Type B pancreatic cell (in vitro differentiated cells): ENCODE measurements around the gene CTDP1. TPM values are rescaled to one million over a fixed set of nuclear protein-coding genes. Genes with fewer than 3 reads are reported as not detected.

Experiments
- DNase-seq: peaks from one replicate; pipeline ENCODE4 v3.0.0; 2021; ENCODE audit warnings: mixed read lengths; ENCODE audit not compliant: unreplicated experiment; ENCODE audit errors: extremely low spot score
- H3K27ac Mint-ChIP-seq: 2 replicates; pipeline ENCODE4 v1.8.0; 2021; ENCODE audit warnings: mild to moderate bottlenecking, mixed read lengths
- H3K27me3 Mint-ChIP-seq: 2 replicates; pipeline ENCODE4 v1.8.0; 2021; ENCODE audit warnings: mixed read lengths
- H3K36me3 Mint-ChIP-seq: 2 replicates; pipeline ENCODE4 v1.8.0; 2021; ENCODE audit warnings: mixed read lengths
- H3K4me1 Mint-ChIP-seq: one replicate; pipeline ENCODE4 v1.8.0; 2021; ENCODE audit warnings: mixed read lengths; ENCODE audit not compliant: unreplicated experiment
- H3K4me3 Mint-ChIP-seq: 2 replicates; pipeline ENCODE4 v1.8.0; 2021; ENCODE audit warnings: mild to moderate bottlenecking, mixed read lengths
- H3K9me3 Mint-ChIP-seq: 2 replicates; pipeline ENCODE4 v1.8.0; 2021; ENCODE audit warnings: mixed read lengths
- CTCF ChIP-seq: fragments of 200-600 bp; sonication (generic); conservative IDR thresholded peaks from 2 replicates; pipeline ENCODE4 v1.5.0; 2021; ENCODE audit warnings: antibody characterized with exemption, mild to moderate bottlenecking
- total RNA-seq: library from RNA; stranded (reverse); gene quantifications from 2 replicates; pipeline ENCODE4 v1.2.1, GENCODE V29; 2021; ENCODE audit warnings: low replicate concordance

CTDP1 gene
- total RNA-seq, 1 donor from 2014 or later = 21.1 TPM

GRCh38 chr18:79792096-79792987, 112.7 kb downstream of the CTDP1 start:
- H3K27me3 Mint-ChIP-seq = peaks cover 86% of the 10 kb centered on the region
- TF ChIP-seq CTCF = no peak
- no peak for DNase-seq
- peaks cover 6% of the 10 kb centered on the region for H3K4me1 Mint-ChIP-seq
- no peaks in the 10 kb centered on the region for H3K36me3 Mint-ChIP-seq
- H3K27ac Mint-ChIP-seq = no peak overlapping the region
- H3K9me3 Mint-ChIP-seq = no peaks in the 10 kb centered on the region
- H3K4me3 Mint-ChIP-seq = no peak overlapping the region

- TF ChIP-seq CTCF = no peak
- H3K27me3 Mint-ChIP-seq = peaks cover 84% of the 10 kb centered on the region
- H3K4me1 Mint-ChIP-seq = peaks cover 8% of the 10 kb centered on the region
- no peaks in the 10 kb centered on the region for H3K36me3 Mint-ChIP-seq
- DNase-seq = no peak
- no peak overlapping the region for H3K4me3 Mint-ChIP-seq
- H3K27ac Mint-ChIP-seq = no peak overlapping the region
- H3K9me3 Mint-ChIP-seq = no peaks in the 10 kb centered on the region
Observed at GRCh38 chr18:79792988-79793355, 113.4 kb downstream of the CTDP1 start.

- no peaks in the 10 kb centered on the region for H3K36me3 Mint-ChIP-seq
- no peak for DNase-seq
- H3K27me3 Mint-ChIP-seq = peaks cover 84% of the 10 kb centered on the region
- no peak for TF ChIP-seq CTCF
- no peak overlapping the region for H3K27ac Mint-ChIP-seq
- no peak overlapping the region for H3K4me3 Mint-ChIP-seq
- peaks cover 8% of the 10 kb centered on the region for H3K4me1 Mint-ChIP-seq
- no peaks in the 10 kb centered on the region for H3K9me3 Mint-ChIP-seq
Observed at GRCh38 chr18:79794846-79795245, 115.2 kb downstream of the CTDP1 start.

- TF ChIP-seq CTCF = no peak
- DNase-seq = no peak
- no peak overlapping the region for H3K4me3 Mint-ChIP-seq
- H3K4me1 Mint-ChIP-seq = peaks cover 8% of the 10 kb centered on the region
- H3K27me3 Mint-ChIP-seq = peaks cover 83% of the 10 kb centered on the region
- H3K36me3 Mint-ChIP-seq = no peaks in the 10 kb centered on the region
- H3K27ac Mint-ChIP-seq = no peak overlapping the region
- no peaks in the 10 kb centered on the region for H3K9me3 Mint-ChIP-seq
Observed at GRCh38 chr18:79795446-79795845, 115.8 kb downstream of the CTDP1 start.

- Mint-ChIP-seq H3K9me3 (no peaks in the 10 kb centered on the region), H3K27me3 (peaks cover 80% of the 10 kb centered on the region), H3K4me1 (peaks cover 8% of the 10 kb centered on the region), H3K27ac (no peak overlapping the region), H3K4me3 (peak overlapping the region; percentile 68), H3K36me3 (no peaks in the 10 kb centered on the region)
- no peak for DNase-seq
- no peak for TF ChIP-seq CTCF
Observed at GRCh38 chr18:79796016-79796415, 116.4 kb downstream of the CTDP1 start.
